IMR-90 (cell line): Measurements from ENCODE around the gene IL2RA. TPM values are rescaled to one million over a fixed set of nuclear protein-coding genes. Genes with fewer than 3 reads are reported as not detected.

Experiments
- ATAC-seq: fragments of 200-7000 bp; cut with Tn5 transposase; 2 replicates; pipeline ENCODE4 v1.9.1; 2020; ENCODE audit warnings: low read depth, mild to moderate bottlenecking, moderate library complexity
- BruUV-seq: library from RNA; stranded (reverse); fragments of 400-500 nt; replicated peaks from 2 replicates; lab custom pipeline; 2021; lab: Mats Ljungman, UMichigan
- CTCF ChIA-PET: fragments of 300-600 bp; formaldehyde crosslinking; extraction: SDS; loops from one replicate; lab custom pipeline; 2021; ENCODE audit warnings: antibody characterized with exemption; lab: Yijun Ruan, JAX
- POLR2A ChIA-PET: fragments of 300-600 bp; sonication (Branson Sonifier 250); formaldehyde crosslinking; loops from one replicate; lab custom pipeline; 2022; ENCODE audit warnings: antibody characterized with exemption; ENCODE audit not compliant: unreplicated experiment; lab: Charles Lee
- DNase-seq: peaks from one replicate; pipeline ENCODE4 v3.0.0; 2013
- H2AFZ ChIP-seq: replicated peaks from 2 replicates; pipeline ENCODE3; 2013; ENCODE audit warnings: low read length, mild to moderate bottlenecking; ENCODE audit not compliant: poor library complexity
- H2AK5ac ChIP-seq: 2 replicates; pipeline ENCODE4 v1.6.1; 2013; ENCODE audit warnings: low read depth, low read length, inconsistent platforms
- H2AK9ac ChIP-seq: replicated peaks from 2 replicates; pipeline ENCODE3; 2013; ENCODE audit warnings: mild to moderate bottlenecking, low read depth, low read length, moderate library complexity; ENCODE audit not compliant: poor library complexity
- H2BK120ac ChIP-seq: 2 replicates; pipeline ENCODE4 v1.6.1; 2013; ENCODE audit warnings: low read depth, low read length, inconsistent platforms
- H2BK15ac ChIP-seq: 3 replicates; pipeline ENCODE4 v1.6.1; 2013; ENCODE audit warnings: low read depth, low read length, inconsistent platforms
- H2BK20ac ChIP-seq: 2 replicates; pipeline ENCODE4 v1.6.1; 2013; ENCODE audit warnings: low read depth, mild to moderate bottlenecking, inconsistent platforms, low read length, moderate library complexity
- H2BK5ac ChIP-seq: 2 replicates; pipeline ENCODE4 v1.6.1; 2013; ENCODE audit warnings: mild to moderate bottlenecking, low read depth, low read length, inconsistent platforms; ENCODE audit not compliant: poor library complexity, severe bottlenecking
- H3K14ac ChIP-seq: replicated peaks from 2 replicates; pipeline ENCODE4 v1.6.1; 2013; ENCODE audit warnings: low read depth, low read length, inconsistent platforms
- H3K18ac ChIP-seq: 2 replicates; pipeline ENCODE4 v1.6.1; 2013; ENCODE audit warnings: low read depth, low read length, control low read depth
- H3K23ac ChIP-seq: 2 replicates; pipeline ENCODE4 v1.6.1; 2013; ENCODE audit warnings: low read depth, low read length, inconsistent platforms
- H3K27ac ChIP-seq: 2 replicates; pipeline ENCODE4 v1.5.1; 2013; ENCODE audit warnings: mild to moderate bottlenecking, control low read depth, low read length; ENCODE audit not compliant: insufficient read depth
- H3K27me3 ChIP-seq: 2 replicates; pipeline ENCODE4 v1.6.1; 2013; ENCODE audit warnings: low read length; ENCODE audit not compliant: control insufficient read depth, insufficient read depth
- H3K36me3 ChIP-seq: 2 replicates; pipeline ENCODE4 v1.6.1; 2013; ENCODE audit warnings: low read length, mixed read lengths; ENCODE audit not compliant: control insufficient read depth, insufficient read depth
- H3K4ac ChIP-seq: 2 replicates; pipeline ENCODE4 v1.6.1; 2013; ENCODE audit warnings: low read depth, low read length, inconsistent platforms
- H3K4me1 ChIP-seq: 2 replicates; pipeline ENCODE4 v1.6.1; 2013; ENCODE audit warnings: low read length, mixed read lengths; ENCODE audit not compliant: control insufficient read depth, insufficient read depth
- H3K4me2 ChIP-seq: 2 replicates; pipeline ENCODE4 v1.6.1; 2013; ENCODE audit warnings: low read depth, mild to moderate bottlenecking, control low read depth, low read length, moderate library complexity
- H3K4me3 ChIP-seq: 2 replicates; pipeline ENCODE4 v1.5.1; 2013; ENCODE audit warnings: low read depth, mild to moderate bottlenecking, control low read depth, low read length, moderate library complexity; ENCODE audit not compliant: insufficient read depth
- H3K56ac ChIP-seq: 2 replicates; pipeline ENCODE4 v1.6.1; 2013; ENCODE audit warnings: low read length, inconsistent platforms; ENCODE audit not compliant: insufficient read depth; ENCODE audit errors: extremely low read depth
- H3K79me1 ChIP-seq, 2 experiments: 2 replicates each; pipeline ENCODE4 v1.6.1; 2013; ENCODE audit warnings: low read length in 2 of 2, inconsistent platforms in 1 of 2, low read depth in 1 of 2
- H3K9ac ChIP-seq: 2 replicates; pipeline ENCODE4 v1.6.1; 2013; ENCODE audit warnings: low read depth, low read length, control low read depth
- H3K9me1 ChIP-seq: 2 replicates; pipeline ENCODE4 v1.6.1; 2013; ENCODE audit warnings: low read length, inconsistent platforms; ENCODE audit not compliant: insufficient read depth
- H3K9me3 ChIP-seq: 2 replicates; pipeline ENCODE4 v1.6.1; 2013; ENCODE audit warnings: low read length; ENCODE audit not compliant: control insufficient read depth, insufficient read depth
- H4K20me1 ChIP-seq: 2 replicates; pipeline ENCODE4 v1.6.1; 2013; ENCODE audit warnings: low read length, inconsistent platforms; ENCODE audit not compliant: insufficient read depth
- H4K5ac ChIP-seq: 2 replicates; pipeline ENCODE4 v1.6.1; 2013; ENCODE audit warnings: mild to moderate bottlenecking, low read depth, low read length, control low read depth
- H4K8ac ChIP-seq, 2 experiments: 2 replicates each; pipeline ENCODE4 v1.6.1; 2013; ENCODE audit warnings: low read depth in 2 of 2, low read length in 2 of 2, control low read depth in 1 of 2, inconsistent platforms in 1 of 2
- H4K91ac ChIP-seq: 2 replicates; pipeline ENCODE4 v1.6.1; 2013; ENCODE audit warnings: low read depth, low read length, inconsistent platforms; ENCODE audit not compliant: insufficient read depth
- CEBPB ChIP-seq: IDR thresholded peaks from 2 replicates; pipeline ENCODE4 v1.6.1; 2012; ENCODE audit warnings: low read depth, low read length, improper control_type of control experiment
- ELK1 ChIP-seq: fragments of 150-350 bp; IDR thresholded peaks from 2 replicates; pipeline ENCODE4 v1.6.1; 2016; ENCODE audit warnings: low read depth, mild to moderate bottlenecking, low read length, moderate library complexity, borderline replicate concordance
- POLR2A ChIP-seq: IDR thresholded peaks from 2 replicates; pipeline ENCODE4 v1.6.1; 2012; ENCODE audit warnings: mild to moderate bottlenecking, low read depth, low read length
- RCOR1 ChIP-seq: IDR thresholded peaks from 2 replicates; pipeline ENCODE4 v1.6.1; 2012; ENCODE audit warnings: mild to moderate bottlenecking, low read length, improper control_type of control experiment; ENCODE audit not compliant: insufficient replicate concordance
- WGBS, 2 experiments: methylation state at CpG; one replicate each; pipeline versions ENCODE4 v1.1.5 to v1.1.7; 2013; ENCODE audit warnings: missing lambda C conversion rate in 2 of 2; ENCODE audit not compliant: insufficient read length in 1 of 2; ENCODE audit errors: extremely low coverage in 2 of 2; 5-methylcytosine and 5-hydroxymethylcytosine counted together
- dilution Hi-C: fragments of 300-500 bp; cut with HindIII; formaldehyde crosslinking; loops from one replicate; pipeline ENCODE4 v1.14.3; 2018; ENCODE audit warnings: low sequenced_read_pairs; ENCODE audit not compliant: unreplicated experiment
- in situ Hi-C: fragments of 300-500 bp; cut with MboI; formaldehyde crosslinking; loops from 3 replicates; pipeline ENCODE4 v1.14.3; 2019; ENCODE audit warnings: low sequenced_read_pairs, inconsistent platforms, mixed read lengths
- intact Hi-C: fragments of 100-400 bp; cut with micrococcal nuclease; formaldehyde crosslinking; loops from 2 replicates; pipeline ENCODE4 v1.10.0; 2022
- polyA plus RNA-seq, 3 experiments: library from polyadenylated mRNA; depleted of rRNA; stranded (reverse); fragments of >200 nt; gene quantifications; 2 replicates each; pipeline ENCODE4 v1.2.3, GENCODE V29; 2012; ENCODE audit warnings: low replicate concordance in 1 of 3
- total RNA-seq: library from RNA; depleted of rRNA; stranded (reverse); fragments of >200 nt; gene quantifications from 2 replicates; pipeline ENCODE4 v1.2.3, GENCODE V29; 2012
- TF ChIP-seq, protein P1 (sequence below): fragments of 150-350 bp; IDR thresholded peaks from 2 replicates; pipeline ENCODE4 v1.6.1; 2017; ENCODE audit warnings: mild to moderate bottlenecking, antibody characterized with exemption, low read length, low read depth

Gene IL2RA
- total and polyA plus RNA-seq, 2 of the 4 experiments (the other 2 are of a cell fraction): not detected

- no peak for ATAC-seq
- dilution Hi-C loops: no loop called here
- H4K20me1 ChIP-seq: peaks cover 74% of the 10 kb centered on the region
Measured at GRCh38 chr10:6092731-6093130, 30.6 kb upstream of the IL2RA start.

More at GRCh38 chr10:6092731-6093130, 30.6 kb upstream of the IL2RA start:
- Histone ChIP-seq H2BK20ac (no peak overlapping the region), H3K56ac (no peak overlapping the region), H2AK9ac (no peak overlapping the region), H3K4me2 (no peak overlapping the region), H2AK5ac (no peak overlapping the region), H3K4ac (no peak overlapping the region), H4K91ac (no peak overlapping the region), H3K9me3 (no peaks in the 10 kb centered on the region), H3K36me3 (peaks cover under 1% of the 10 kb centered on the region; the same call in 1 of the 2 replicates), H2BK120ac (no peak overlapping the region), H3K18ac (no peak overlapping the region), H2AFZ (no peak overlapping the region), H3K4me3 (no peak overlapping the region), H3K23ac (no peak overlapping the region), H2BK15ac (no peak overlapping the region), H4K5ac (no peak overlapping the region), H3K27ac (no peak overlapping the region), H3K14ac (no peak overlapping the region), H3K27me3 (no peaks in the 10 kb centered on the region), H3K79me1 (peaks cover 7 to 57% of the 10 kb centered on the region in 2 experiments), H4K8ac (no peak overlapping the region), H3K9me1 (peaks cover 9% of the 10 kb centered on the region), H2BK5ac (no peak overlapping the region), H3K4me1 (peaks cover 11% of the 10 kb centered on the region), H3K9ac (no peak overlapping the region)
- no TSS peak for BruUV-seq
- intact Hi-C loops (no loop called here), in situ Hi-C loops (no loop called here)
- DNase-seq: no peak
- ChIA-PET CTCF (no interaction called here), POLR2A (no interaction called here)
- no CpG with 5 or more reads among the region's 2 CpGs for WGBS, 2 experiments
- TF ChIP-seq POLR2A (no peak), ELK1 (no peak), CEBPB (peak; percentile 46; the same call in 1 of the 2 replicates), RCOR1 (no peak)
- TF ChIP-seq, protein P1, sequence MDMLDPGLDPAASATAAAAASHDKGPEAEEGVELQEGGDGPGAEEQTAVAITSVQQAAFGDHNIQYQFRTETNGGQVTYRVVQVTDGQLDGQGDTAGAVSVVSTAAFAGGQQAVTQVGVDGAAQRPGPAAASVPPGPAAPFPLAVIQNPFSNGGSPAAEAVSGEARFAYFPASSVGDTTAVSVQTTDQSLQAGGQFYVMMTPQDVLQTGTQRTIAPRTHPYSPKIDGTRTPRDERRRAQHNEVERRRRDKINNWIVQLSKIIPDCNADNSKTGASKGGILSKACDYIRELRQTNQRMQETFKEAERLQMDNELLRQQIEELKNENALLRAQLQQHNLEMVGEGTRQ: no peak
